SKM-1 treated with dmso at 0.1 percent for 144 hours (cell line): ENCODE measurements around the gene SLITRK4.

ENCODE experiments used
- DNase-seq: peaks from one replicate; lab custom pipeline; 2025; ENCODE audit not compliant: unreplicated experiment; lab: John Stamatoyannopoulos, UW

Gene SLITRK4, protein sequence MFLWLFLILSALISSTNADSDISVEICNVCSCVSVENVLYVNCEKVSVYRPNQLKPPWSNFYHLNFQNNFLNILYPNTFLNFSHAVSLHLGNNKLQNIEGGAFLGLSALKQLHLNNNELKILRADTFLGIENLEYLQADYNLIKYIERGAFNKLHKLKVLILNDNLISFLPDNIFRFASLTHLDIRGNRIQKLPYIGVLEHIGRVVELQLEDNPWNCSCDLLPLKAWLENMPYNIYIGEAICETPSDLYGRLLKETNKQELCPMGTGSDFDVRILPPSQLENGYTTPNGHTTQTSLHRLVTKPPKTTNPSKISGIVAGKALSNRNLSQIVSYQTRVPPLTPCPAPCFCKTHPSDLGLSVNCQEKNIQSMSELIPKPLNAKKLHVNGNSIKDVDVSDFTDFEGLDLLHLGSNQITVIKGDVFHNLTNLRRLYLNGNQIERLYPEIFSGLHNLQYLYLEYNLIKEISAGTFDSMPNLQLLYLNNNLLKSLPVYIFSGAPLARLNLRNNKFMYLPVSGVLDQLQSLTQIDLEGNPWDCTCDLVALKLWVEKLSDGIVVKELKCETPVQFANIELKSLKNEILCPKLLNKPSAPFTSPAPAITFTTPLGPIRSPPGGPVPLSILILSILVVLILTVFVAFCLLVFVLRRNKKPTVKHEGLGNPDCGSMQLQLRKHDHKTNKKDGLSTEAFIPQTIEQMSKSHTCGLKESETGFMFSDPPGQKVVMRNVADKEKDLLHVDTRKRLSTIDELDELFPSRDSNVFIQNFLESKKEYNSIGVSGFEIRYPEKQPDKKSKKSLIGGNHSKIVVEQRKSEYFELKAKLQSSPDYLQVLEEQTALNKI

DNA sequence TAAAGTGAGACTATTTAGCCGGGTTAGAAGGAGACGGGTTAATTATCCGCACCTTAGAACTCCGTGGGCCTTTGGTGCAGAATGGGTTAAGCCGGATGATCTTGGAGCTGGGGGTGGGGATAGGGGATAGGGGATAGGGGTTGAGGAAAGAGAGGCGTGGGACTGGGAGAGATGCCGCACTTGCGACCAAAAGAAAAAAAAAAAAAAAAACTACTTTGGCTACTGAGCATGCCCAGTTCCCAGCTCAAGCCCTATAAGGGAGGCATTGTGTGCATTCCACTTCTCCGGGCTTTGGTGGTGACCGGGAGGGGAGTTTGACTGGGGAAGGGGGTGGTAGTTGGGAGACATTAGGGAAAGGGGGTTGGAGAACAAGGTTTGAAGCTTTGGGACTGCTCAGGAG lies at the start of gene SLITRK4:
TSS of gene SLITRK4 (minus strand) at position 187 of the 400 bp plus-strand sequence. CDS start 4,993 bp downstream, outside the sequence.
- no peak for DNase-seq

DNA sequence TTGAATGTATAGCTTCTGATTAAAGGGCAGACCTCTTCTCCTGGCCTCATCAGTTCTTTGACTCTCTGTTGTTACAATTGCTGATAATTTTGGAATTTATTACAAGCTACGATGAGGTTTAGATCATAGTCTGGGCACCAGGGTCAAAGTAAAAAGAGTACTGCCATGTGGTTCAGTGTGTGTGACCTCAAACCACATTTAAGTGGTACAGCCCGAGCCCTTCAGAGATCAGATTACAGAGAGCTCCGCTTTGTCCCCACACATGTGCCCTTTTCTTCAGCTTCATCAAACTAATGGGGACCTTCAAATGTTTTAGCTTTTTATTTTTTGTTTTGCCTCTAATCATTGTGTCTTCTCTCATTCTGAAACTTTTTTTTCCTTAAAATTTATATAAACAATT lies 47.6 kb upstream of the SLITRK4 start:
- no peak for DNase-seq

DNA sequence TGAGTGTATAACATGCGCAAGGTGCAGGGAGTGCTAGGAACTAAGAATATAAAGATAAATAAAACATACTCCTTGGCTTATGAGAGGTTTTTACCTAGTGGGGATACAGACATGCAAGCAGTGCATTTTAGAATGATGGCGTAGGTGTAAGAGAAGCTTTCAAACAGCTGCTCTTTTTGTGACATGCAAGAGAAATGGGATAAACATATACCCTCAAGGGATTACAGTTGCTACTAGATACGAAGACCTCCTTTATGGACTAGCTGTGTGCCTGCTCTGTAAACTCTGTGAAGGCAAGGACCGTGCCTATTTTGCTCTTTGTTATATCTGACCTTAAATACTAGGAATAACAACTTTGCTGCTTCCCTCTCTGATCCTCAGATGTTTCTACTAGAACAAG lies 39.0 kb upstream of the SLITRK4 start:
- no peak for DNase-seq

DNA sequence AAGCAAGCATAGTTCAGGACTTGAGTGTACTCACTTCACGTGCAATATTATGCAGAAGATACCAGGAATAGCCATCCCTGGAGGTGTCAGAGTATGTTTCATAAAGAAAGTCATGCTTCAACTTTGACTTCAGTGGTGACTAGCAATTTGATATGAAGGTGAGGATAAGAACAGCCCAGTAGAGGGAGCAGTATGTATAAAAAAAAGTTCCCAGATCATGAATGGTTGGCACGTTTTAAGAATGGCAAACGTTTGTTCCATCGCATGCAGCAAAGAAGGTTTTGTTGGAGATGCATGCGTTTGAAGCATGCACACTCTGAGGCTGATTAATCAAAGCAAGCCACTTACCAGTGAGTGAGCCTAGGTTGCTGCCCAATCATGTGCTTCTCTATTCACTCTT lies 33.5 kb upstream of the SLITRK4 start:
- DNase-seq = peak; percentile 1

DNA sequence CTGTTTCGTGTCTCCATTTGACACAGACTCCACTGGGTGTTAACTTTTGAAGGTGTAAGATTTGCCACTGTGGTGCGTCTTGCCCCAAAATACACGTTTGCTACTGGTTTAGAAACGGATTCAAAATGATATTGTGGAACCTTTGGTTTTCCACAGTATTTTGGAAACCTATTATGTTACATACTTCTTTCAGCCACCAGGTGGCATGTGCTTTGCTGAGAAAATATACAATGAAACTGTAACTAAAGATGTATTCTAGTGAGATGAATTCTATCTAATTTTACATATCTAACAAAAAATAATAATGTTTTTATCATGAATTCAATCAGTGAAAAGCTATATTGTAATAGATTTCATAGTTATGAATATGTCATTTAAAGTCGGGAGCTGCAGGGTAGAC lies 28.4 kb upstream of the SLITRK4 start:
- DNase-seq = peak; percentile 7

DNA sequence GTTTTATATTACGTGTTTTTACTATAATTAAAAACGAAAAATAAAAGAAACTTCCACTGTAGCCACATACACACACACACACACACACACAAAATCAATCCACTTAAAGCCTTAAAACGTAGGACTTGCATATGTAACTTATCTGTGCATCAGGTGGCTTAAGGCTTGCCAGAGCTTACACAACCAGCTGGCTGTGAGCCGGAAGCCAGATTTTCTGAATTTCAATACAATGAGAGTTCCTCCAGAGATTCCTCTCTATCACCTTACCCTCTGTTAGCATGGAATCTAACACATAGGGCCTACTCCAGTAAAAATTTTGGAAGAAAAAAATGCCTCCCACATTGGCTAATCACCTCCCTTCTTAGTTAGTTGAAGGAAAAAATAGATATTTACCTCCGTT lies 27.9 kb upstream of the SLITRK4 start:
- DNase-seq = no peak

GRCh38 chrX:143661286-143661685 lies 25.4 kb upstream of the SLITRK4 start:
- no peak for DNase-seq

GRCh38 chrX:143648705-143649104 lies 12.8 kb upstream of the SLITRK4 start:
- peak; percentile 74 for DNase-seq

GRCh38 chrX:143642426-143642825 lies 6.5 kb upstream of the SLITRK4 start:
- no peak for DNase-seq

GRCh38 chrX:143636831-143637230 lies 930 bp upstream of the SLITRK4 start:
- no peak for DNase-seq

DNA sequence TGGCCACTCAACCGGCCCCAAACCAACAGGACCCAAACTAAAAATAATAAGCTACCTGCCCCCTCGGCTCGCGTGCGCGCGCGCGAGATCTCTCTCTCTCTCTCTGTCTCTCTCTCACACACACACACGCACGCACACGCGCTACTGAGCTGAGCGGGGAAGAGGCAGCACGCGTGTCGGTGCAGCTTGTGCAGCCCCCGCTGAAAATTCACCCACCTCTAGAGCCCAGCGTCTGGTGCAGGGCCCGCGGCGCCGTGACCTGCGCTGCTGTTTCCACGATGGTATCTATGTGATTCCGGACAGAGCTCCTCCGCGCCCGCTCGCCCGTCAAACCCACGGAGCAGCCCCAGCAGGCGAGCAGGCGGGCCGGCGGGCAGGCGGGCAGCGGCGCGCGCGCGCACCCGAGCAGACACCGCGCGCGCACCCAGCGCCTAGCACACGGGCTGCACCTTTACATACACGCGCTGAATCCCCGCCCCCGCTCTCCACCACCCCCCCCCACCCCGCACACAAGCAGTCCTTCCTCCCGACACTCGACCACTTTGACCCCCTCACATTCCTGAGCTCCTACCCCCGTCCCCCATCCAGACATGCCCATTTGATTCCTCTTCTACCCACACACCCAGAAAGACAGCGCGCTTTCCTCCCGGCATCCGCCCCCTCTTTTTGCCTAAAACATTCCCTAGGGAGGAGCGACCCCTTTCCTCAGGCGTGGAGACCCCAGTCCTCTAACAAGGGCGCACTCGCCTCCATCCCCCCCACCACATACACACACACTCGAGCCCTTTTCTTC lies 1.0 kb downstream of the SLITRK4 start:
- DNase-seq = peak; percentile 17

DNA sequence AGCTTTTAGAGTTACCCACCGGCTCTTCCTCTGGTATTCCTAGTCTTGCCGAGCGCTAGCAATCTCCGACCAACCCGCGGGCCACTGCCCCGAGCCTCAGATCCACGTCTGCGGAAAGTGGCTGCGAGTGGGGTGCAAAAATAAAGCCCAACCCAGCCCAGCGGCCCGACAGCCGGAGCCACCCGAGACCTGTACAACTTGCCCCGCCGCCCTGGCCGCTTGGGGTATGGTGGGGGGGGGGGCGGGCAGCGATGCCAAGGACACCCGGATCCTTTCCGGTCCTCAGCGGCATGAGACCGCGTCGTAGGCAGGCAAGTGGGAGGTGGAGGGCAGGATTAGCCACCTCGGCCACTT lies 1.6 kb downstream of the SLITRK4 start:
- no peak for DNase-seq

DNA sequence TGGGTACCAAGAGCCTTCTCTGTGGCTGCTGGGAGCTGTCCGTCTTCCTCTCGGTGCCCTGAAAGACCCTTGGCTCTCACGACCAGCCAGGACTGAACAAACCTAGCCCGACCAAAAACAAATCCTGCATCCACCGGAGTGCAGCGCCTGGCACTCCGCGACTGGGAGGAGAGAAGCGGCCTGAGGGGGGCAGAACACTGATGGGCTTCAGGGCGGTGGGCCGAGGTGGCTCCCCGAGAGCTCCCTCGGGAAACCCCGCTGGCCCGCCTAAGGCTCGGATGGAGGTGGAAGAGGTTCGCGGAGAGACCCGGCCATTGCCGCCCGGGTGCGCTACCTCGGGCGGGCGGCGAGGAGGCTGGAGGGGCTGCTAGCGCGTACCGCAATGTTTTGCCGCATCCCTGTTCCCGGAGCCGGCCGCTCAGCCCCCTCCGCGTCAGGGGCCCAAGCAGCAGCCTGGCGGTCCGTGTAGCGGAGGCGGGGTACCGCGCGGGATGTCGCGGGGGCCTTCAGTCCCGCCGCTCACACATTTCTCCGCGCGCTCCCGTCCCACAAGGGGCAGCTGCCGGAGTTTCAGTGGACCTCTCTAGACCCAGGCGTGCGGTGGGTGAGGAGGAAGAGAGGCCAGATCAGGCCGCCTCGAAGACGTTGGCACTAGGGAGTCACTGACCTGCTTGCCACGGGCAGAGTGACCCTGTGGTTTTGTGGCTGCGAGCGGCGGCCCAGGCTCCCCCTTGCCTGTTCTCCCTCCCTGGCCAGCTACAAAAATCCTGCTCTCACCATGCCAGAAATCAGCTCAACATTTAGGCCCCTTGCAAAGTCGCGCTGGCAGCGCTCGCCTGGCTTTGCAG lies 2.2 kb downstream of the SLITRK4 start:
- no peak for DNase-seq

DNA sequence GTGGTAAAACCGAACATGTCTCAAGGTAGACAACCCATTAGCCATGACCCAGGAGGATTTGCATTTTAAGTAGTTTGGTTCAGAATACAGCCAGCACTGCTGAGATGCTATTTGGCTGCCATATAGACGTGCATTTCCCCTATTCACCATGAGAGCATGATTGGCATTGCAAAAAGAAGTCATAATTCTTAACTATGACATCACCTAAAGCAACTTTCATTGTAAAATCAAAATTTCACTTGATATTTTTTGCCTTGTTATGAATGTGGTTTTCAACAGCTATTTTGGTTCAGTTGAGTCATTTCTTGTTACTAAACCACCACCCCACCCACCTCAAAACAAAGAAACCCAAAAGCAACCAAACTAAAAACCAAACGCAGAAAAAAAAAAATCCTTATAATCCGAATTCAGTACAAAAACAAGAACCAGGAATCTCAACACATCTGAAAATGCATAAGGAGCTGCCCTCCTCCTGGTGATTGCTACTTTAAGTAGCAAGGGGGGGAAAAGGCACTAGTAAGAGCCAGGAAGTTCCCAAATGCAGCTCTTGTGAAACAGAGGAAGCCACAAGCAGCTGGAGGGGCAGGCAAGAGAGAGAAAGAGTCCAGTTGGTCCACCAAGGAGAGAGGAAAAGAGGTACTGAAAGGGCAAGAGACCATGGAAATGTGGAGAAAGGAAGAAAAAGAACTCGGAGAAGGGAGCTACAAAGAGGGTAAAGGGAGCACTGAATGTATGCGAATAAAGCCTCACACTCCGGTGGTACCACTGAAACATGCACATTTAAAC lies 3.1 kb downstream of the SLITRK4 start:
- peak; percentile 56 for DNase-seq

DNA sequence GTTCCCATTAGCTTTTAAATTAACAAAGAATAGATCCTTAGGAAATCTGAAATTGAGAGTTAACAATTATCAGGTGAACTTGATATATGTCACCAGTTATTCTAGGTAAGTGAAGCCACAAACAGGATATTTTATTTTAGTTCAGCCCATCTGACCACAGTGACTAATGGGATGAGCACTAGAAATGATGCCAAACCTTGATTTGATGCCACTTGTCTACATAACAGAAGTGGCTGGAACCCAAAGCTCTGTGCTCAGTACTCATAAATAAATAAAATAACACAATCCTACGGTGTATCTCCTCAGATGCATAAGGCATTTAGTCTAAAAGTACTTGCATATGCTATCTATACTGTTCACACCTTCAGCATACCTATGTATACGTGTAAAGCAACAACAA lies 12.2 kb downstream of the SLITRK4 start:
- DNase-seq = no peak

- DNase-seq = no peak
Measured at GRCh38 chrX:143621276-143621675, 14.6 kb downstream of the SLITRK4 start.

DNA sequence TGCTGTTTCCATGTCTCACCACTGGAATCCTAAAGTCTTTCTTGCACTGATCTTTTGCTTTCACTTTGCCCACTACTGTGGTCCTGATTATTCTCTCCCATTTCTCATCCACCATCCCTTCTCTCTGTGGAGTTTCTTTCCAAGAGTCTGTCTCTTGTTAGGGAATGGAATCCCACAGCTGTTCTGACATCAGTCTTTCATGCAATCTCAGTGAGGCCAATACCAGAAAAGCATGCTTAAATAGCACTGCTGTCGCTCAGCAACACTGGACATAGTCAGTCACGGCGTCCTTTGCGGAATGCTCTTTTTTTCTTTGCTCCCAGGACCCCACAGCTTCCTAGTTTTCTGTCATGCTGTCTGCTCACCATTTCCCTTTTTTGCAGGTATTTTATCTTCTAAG lies 20.1 kb downstream of the SLITRK4 start:
- DNase-seq = no peak

DNA sequence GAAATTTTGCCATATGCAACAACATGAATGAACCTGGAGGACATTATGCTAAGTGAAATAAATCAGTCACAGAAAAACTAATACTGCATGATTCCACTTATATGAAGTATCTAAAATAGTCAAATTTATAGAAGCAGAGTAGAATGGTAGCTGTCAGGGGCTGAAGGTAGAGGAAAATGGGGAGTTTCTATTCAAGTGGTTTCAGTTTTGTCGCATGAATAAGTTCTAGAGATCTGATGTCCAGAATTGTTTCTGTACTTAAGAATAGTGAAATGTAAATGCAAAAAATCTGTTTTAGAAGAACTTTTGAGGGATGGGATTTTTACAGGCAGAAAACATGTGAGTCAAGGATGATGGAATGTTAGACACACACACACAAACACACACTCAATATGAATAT lies 34.1 kb downstream of the SLITRK4 start:
- no peak for DNase-seq

DNA sequence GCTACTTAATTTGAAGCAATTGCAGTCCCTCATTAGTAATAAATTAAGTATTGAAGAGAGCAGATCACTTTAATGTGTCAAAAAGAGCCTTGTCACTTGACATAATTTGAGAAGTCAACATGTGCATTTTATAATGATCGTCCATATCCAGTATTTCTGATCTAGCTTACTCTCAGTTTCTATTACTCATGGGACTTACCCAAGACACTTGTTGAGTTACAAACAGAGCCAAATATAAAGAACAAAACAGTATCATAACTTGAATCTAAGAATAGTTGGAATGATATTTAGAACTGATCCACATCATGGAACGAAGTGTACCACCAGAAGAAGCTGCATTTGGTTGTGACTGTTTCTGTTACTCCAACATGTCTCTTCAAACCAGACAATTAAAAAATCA lies 54.7 kb downstream of the SLITRK4 start:
- DNase-seq = no peak

- DNase-seq = peak; percentile 68
Measured at GRCh38 chrX:143580266-143580665, 55.6 kb downstream of the SLITRK4 start.
